NAMALWA (cell line): ENCODE data around the gene JAGN1.
"Not testable (repeated sequence)": the region's sequence is repeated elsewhere in the genome, so short reads cannot be mapped to it uniquely, and the experiment has no call there.

Experiments
- DNase-seq: peaks from one replicate; pipeline ENCODE4 v3.0.0-alpha.2; 2015; ENCODE audit warnings: low spot score

JAGN1 gene

DNA sequence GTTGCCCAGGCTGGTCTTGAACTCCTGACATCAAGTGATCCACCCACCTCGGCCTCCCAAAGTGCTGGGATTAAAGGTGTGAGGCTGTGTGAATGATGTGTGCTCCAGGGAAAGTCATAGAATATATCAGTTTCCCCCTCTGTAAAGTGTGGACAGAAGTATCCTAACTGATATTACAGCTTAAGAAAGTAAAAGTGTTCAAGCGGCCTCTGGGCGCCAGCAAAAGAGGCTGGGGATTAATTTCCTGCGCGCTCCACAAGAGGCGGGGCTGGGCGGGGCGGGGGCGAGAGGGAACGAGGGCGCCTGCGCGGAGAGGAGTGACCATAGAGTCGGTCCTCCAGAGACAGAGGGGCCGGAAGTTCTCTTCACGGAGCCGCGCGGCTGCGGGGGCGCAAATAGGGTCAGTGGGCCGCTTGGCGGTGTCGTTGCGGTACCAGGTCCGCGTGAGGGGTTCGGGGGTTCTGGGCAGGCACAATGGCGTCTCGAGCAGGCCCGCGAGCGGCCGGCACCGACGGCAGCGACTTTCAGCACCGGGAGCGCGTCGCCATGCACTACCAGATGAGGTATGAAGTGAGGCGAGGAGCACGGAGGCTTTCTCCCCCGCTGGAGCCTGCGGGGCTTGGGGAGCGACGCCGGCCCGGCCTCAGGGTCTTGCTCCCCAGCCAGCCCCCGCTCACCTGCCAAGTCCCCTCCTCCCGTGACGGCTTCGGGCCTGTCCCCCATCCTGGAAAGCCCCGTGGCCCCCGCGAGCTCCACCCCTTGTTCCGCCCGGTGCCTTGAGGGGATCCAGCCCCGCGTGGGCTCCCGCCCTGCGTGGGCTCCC lies at the start of gene JAGN1:
Gene JAGN1, plus strand, starts transcription at position 362 of the 823 bp plus-strand sequence. Its CDS starts 113 bp downstream, at position 475.
- peak; percentile 90 for DNase-seq

DNA sequence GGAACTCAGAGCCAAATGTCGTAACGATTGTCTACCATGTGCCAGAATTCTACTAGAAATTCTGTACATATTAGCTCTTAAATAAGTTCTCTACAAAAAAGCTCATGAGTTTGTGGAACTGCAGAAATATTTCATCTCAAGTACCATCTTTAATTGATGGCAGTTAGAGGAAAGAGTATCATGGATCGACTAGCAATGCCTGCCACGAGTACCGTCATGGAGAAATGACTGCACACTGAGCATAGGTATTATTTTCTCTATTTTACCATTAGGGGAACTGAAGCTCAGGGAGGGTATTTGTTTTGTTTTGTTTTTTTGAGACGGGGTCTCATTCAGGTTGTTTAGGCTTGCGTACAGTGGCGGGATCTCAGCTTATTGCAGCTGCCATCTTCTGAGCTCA lies 49.4 kb upstream of the JAGN1 start:
- no peak for DNase-seq

DNA sequence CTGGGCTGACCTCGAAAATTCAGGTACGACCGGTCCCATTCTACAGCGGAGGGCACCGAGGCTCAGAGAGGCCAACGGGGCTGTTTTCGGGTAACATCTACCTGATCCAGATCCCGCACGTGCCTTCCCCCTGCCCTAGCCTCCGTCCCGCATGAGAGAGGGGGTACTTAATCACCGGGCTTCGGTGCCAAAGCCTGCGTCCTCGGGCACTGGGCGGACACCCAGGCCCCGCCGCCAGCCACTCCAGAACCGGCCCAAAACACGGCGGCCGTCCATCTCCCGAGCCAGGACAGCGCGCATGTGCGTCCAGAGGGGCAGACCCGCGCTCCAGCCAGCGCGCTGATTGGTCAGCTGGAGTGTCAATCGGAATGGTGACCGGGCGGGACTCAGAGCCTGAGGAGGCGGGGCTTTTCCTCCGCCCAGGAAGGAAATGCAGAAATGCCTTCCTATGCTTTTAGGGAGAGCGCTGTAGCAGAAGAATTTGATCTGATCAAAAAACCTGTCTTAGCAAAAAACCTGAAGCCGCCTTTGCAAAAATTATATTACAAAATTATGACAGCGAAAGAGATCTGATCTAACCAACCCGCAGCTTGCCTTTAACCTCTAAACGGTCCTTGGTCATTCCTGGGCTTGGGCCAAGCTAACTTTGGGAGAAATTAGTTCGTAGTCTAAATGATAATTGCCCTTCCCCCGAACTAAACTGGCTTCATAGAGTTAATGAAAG lies 46.5 kb upstream of the JAGN1 start, which contains the start of gene RPUSD3:
Gene RPUSD3, minus strand, starts transcription at position 294 of the 724 bp plus-strand sequence. Its CDS starts 18 bp downstream, at position 276.
- peak; percentile 95 for DNase-seq

DNA sequence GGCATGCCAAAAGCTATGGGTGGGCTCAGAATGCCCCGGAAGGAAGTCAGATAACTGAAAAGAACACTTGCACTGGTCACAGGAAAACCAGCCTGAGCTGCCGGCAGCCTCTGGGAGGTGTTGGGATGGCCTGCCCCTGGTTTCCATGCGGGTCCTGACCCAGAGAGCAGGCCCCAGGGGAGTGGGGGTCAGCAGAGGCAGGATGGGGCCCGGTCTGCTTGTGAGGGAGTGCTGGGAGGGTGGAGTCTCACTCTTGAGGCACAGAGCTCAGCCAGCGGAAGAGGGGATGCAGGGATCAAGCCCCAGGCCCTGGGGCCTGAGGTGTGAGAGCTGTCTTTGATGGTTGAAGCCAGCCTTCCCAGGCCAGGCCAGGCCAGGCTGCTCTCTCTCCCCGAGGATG lies 44.2 kb upstream of the JAGN1 start:
- no peak for DNase-seq

DNA sequence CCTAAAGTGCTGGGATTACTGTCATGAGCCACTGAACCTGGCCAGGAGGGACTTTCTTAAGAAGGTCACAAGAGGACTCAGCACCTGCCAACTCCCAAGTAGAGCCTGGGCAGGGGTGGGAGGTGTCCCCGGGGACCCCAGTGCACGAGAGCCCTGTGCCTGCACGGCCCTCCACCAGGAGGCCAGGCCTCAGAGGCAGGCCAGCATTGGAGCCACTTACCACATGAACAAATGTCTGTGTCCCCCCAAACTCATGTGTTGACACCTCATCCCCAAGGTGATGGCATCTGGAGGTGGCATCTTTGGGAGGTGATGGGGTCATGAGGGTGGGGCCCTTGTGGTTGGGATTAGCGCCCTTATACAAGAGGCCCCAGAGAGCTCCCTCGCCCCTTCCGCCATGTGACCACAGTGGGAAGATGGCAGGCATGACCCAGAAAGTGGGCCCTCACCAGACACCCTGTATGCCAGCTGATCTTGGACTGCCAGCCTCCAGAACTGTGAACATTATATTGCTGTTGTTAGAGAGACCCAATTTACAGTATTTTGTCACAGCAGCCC lies 43.4 kb upstream of the JAGN1 start:
- DNase-seq, result no peak

DNA sequence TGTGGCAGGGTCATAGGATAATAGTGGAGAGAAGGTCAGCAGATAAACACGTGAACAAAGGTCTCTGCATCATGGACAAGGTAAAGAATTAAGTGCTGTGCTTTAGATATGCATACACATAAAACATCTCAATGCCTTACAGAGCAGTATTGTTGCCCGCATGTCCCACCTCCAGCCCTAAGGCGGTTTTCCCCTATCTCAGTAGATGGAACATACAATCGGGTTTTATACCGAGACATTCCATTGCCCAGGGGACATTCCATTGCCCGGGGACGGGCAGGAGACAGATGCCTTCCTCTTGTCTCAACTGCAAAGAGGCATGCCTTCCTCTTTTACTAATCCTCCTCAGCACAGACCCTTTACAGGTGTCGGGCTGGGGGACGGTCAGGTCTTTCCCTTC lies 42.5 kb upstream of the JAGN1 start:
- not testable (repeated sequence) for DNase-seq

DNA sequence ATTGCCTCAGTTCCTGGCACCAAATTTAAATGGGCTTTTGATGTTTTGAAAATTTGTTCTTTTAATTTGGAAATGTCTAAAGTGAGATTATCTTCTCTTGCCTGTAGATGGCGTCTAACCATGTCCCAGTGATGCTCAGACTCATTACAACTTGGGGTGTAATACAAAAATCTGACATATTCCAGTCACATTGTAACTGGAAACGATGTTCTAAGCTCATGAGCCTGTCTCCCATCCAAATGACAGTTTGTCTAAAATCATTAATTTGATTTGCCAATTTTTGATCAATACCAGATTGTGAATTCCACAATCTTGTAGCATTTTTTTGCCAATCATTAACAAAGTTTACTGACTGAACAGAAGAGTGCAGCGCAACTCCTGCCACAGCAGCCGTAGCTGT lies 41.5 kb upstream of the JAGN1 start:
- DNase-seq, result peak; percentile 63

DNA sequence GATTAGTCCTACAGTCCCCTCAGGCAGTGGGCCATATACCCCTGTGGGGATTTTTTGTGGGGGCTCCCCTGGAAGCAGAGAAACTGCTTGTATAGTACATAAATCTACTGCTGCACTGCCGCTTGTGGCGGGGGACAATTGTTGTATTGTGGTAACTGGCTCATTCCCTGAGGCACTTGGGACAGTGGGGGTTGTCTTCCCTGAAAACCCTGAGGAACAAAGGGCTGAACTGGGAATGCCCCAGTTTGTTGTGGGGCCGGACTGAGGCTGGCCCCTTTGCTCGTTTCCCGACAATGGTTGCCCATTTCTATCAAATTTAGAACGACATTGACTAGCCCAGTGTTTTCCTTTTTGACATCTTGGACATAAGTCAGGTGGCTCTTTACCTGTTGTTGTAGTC lies 39.0 kb upstream of the JAGN1 start:
- not testable (repeated sequence) for DNase-seq

DNA sequence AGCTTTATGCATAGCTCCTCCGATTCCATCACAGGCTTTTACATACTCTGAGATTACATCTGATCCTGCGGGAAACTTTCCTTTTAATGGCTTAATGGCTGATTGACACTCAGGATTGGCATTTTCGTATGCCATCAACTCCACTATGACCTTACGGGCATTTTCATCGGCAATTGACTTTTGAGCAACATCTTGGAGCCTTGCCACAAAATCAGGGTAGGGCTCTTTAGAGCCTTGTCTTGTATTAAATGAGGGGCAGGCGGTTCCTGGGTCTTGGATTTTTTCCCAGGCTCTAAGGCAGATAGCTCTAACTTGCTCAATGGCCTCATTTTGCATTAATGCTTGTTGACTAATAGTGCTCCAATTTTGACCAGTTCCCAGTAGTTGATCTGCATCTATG lies 38.5 kb upstream of the JAGN1 start:
- DNase-seq, result not testable (repeated sequence)

DNA sequence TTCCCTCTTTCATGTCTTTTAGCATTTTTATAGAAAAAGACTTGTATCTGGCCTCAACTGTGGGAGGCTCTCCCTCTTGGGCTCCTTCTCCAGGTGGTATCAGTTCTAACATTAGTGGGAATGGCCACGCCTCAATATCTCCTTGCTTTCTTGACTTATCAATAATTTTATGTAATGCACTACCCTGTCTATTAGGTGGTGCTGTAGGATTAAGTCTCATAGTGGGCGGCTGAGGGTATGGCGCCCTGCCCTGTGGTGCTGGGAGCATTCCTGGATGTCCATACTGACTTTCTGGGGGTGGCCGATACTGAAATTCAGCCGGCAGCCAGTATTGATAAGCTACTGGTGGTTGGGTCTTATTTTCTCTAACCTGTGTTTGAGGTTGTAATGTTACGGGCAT lies 37.9 kb upstream of the JAGN1 start:
- no peak for DNase-seq

DNA sequence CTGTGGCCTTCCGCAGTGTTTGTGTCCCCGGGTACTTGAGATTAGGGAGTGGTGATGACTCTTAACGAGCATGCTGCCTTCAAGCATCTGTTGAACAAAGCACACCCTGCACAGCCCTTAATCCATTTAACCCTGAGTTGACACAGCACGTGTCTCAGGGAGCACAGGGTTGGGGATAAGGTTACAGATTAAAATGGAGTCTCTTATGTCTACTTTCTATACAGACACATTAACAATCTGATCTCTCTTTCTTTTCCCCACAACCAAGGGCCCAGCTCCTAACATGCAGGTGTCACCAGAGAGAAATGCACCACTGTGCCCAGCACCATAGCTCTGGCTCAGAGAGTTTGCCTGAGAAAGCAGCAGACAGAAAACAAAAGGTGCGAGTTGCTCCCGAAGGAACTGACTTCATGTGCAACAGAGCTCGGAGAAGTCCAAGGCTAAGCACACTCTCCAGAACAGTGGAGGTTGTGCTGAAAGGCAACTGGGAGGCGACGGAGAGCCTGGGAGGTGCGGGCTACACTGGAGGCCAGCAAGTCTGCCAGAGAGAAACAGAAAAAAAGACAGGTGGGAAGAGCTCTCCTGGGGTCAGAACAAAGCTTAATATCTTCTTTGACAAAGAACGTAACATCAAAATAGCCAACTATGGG lies 36.0 kb upstream of the JAGN1 start:
- not testable (repeated sequence) for DNase-seq

DNA sequence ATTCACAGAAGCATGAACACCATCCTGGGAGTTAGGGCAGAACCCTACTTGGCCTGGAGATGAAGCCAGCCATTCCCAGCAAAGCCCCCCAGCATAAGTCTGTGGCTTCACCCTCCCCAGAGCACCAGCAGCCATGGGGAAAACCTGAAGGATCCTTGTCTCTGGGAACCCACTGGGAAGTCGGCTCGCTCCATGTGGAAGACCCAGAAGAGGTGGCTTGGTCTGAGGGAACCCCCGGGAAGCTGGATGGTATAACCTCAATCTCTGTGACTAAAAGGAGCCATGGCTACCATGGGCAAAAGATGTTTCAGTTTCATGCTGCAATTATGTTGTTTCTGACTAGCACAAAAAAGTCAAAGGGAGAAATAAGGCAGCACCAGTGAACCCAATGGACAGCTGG lies 34.8 kb upstream of the JAGN1 start:
- no peak for DNase-seq

DNA sequence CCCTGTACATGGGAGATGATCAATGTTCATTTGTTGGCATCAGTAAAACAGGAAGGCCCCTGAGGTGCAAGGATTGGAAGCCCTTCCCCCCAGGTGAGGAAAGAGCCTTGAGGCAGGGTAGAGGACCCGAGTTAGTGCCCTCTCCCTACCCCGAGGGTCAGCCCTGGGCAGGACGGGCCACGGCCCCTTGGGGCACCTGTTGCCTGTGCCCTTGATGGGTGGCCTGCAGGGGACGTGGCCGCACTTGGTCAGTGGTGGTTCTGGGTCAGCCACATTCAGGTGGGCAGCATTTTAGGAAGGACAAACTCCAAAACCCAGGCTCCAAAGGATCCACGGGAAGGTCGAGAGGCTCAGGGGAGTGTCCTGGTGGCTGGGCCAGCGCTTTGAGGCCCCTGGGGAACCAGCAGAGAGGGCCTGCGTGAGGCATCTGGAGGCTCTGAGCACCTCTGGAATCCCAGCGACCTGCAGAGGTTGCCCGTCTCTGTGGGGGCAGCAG lies 30.8 kb upstream of the JAGN1 start:
- DNase-seq, result no peak

DNA sequence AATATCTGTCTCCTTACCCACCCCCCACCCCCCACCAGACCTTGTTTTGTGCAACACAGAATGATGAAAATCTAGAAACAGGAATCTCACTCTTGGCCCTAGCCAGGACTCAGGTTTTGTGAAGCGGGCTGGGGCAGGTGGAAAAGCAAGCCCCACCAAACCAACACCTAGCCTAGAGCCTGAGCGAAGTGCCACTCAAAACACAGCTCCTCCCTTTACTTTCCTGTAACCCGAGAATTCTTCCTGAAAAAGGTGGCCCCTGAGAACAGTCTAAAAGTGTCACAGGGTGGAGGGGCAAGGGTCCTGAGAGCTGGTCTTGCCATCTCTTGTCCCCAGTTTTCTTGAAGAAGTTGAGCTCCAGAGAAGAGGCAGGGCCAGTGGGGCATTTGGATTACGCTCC lies 29.2 kb upstream of the JAGN1 start:
- DNase-seq, result no peak

DNA sequence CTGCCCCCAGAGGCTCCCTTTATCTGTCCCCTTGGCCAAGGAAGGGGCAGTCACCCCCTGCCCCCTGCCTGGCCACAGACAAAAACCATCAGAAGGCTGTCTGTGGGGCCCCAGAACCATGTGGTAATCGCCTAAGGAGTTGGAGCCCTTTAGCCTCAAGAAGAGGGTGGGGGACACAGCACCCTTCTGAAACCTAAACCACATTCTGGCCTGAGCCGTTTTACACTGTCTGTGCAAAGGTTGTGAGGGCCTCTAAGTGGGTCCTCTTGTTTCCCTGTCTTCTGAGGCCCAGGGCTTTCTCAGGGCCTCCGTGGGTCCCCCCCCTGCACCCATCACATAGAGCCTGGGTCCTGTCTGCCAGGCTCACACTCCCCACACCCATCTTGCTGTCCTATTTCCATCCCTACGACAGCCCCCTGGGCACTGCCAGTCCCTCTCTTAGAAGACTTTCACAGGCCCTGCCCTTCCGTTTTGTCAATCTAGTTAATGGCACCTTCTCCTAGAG lies 28.7 kb upstream of the JAGN1 start:
- no peak for DNase-seq

DNA sequence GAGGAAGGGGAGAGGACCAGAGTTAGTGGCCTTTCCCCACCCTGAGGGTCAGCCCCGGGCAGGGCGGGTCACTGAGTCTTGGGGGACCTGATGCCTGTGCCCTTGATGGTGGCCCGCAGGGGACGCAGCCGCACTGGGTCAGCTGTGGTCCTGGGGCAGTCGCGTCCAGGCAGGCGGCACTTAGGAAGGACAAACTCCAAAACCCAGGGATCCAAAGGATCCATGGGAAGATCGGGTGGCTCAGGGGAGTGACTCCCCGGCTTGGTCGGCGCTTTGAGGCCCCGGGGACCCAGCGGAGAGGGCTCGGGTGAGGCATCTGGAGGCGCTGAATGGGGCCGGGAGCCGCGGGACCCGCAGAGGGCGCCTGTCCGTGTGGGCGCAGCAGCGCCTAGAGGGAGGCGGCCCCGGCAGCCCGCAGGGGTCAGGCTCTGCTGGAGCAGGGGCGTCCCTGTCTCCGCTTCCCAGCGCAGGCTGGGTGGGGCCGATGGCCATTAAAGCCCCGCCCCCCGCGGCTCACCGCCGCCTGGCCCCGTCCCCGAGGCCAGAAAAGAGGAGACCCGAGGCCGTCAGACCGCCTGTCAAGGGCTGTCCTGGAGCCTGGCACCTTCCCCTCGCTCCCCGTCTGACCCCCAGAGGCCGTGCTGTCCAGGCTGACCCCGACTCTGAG lies 27.9 kb upstream of the JAGN1 start:
- no peak for DNase-seq

DNA sequence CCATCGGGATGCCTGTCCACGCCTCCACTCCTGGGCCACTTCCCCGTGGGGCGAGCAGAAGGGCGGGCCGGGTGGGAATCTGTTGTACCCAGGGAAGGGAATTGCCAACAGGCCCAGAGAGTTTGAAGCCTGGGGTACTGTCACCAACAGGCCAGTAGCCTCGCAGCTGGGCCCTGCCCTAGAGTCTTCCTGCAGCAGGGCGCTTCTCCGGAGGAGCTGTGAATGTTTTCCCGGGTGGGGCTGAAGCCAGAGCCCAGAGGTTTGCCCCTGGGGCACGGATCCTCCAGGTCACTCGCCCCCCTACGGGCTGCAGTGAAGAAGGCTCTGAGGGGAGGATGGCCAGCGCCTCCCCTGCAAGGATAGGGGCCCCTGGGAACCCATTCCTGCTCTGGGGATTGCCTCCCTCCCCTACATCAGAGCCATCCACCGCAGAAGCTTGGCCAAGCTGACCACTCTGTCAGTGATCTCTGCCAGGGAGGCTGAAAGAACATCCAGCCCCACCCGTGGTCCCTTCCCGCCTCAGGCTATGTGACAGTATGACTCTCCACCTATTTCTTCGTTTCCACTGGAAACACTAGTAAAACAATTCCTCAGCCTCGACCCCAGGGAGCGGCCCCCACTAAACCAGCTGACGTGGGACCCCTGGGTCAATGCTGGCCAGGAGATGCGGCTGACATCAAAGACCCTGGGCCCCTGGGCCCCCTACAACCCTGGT lies 27.2 kb upstream of the JAGN1 start:
- DNase-seq, result no peak

DNA sequence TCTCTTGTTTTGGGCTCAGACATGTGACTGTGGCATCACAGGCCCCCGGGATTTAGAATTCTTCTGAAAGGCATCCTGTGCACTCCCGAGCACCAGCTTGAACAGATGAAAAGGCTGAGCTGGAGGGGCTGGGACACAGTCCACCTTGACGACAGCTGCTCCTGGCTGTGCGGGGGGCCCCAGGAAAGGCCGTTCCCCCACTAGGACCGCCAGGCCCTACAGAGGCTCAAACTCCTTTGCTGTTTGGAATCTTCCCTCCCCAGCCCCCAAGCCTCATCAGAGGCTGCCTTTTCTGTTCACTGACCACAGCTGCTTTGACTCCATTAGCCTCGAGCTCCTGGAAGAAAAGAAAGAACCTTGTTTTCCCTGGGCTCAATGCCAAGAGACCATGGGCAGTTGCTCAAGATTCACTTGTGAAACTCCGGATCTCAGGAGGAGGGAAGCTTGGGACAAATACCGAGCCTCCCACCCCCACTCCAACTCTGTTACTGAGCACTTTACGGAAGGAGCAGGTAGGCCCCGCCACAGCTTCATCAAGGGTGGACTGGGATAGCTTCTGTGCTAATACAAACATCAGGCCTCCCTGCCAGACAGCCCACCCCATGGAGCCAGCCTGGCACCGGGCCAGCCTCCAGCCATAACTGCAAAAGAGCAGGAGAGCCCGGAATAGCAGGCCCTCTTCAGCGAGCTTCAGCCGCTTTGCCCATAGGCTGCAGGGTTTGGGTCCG lies 26.0 kb upstream of the JAGN1 start:
- no peak for DNase-seq

DNA sequence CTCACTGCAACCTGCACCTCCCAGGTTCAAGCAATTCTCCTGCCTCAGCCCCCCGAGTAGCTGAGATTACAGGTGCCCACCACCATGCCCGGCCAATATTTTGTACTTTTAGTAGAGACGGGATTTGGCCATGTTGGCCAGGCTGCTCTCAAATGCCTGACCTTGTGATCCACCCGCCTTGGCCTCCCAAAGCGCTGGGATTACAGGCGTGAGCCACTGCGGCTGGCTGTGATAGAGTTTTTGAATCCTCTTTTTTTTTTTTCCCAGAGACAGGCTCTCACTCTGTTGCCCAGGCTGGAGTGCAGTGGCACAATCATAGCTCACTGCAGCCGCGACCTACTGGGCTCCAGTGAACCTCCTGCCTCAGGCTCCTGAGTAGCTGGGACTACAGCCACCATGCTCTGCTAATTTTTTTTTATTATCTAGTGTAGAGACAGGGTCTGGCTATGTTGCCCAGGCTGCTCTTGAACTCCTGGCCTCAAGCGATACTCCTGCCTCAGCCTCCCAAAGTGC lies 25.2 kb upstream of the JAGN1 start:
- DNase-seq, result not testable (repeated sequence)

DNA sequence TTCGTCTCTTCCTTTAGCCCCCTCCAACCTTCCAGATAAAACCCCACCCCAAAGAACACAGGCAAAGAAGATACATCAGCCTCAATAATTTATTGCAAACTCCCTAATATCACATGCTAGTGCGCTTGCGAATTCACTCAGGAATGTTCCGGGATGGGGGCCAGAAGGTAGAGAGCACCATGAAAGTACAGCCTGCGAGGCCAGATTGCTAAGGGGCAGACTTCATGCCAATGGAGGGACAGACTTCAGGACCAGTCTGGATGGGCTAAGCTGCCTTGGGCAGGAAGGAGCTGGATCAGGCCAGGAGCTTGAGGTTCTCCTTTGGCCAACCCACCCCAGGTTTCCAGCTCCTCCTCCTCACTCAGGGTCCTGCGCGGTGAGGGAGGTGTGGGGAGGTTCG lies 23.8 kb upstream of the JAGN1 start:
- no peak for DNase-seq
